ENCODE results near the gene CPA1.

The CPA1 gene

DNA sequence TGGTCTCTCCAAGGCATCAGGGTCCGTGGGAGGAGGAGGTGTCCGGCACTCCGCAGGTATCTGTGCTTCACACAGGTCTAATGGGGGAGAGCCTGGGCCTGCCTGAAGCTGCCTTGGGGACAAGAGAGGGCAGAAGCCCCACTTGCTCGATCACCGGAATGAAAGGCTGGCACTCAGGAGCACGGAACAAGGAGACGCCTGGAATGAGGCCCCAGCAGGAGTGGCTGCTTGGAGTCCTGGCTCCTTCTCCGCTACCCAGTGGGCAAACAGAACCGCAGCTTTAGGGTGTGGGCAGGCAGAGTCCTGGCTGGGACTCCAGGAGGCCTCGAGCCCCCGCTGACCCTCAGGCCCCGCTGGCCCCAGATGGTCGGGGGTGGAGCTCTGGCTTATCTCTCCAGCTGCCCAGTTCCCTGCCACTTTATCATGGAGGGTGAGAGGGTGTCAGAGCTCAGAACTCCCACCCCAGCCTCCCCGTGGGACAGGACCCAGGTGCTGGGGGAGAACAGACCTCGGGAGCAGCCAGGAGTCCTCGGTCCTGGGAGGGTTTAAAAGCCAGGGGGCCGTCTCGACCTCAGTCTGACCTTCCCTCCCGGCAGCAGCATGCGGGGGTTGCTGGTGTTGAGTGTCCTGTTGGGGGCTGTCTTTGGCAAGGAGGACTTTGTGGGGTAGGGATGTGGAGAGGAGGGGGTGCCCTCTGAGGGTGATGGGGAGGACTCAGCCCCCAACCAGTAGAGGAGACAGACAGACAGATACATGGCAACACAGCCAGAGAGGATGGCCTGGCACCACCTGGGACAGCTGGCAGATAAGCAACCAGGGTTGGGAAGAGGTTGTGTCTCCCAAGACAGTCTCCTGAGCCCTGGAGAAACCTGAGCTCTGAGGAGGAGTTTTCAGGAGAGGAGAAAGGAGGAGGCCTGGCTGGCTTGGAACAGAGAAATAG is at the start of gene CPA1:
Gene CPA1, plus strand, starts transcription at position 574 of the 940 bp plus-strand sequence. Its CDS starts 27 bp downstream, at position 601.
- DNase-seq, result no peak

DNA sequence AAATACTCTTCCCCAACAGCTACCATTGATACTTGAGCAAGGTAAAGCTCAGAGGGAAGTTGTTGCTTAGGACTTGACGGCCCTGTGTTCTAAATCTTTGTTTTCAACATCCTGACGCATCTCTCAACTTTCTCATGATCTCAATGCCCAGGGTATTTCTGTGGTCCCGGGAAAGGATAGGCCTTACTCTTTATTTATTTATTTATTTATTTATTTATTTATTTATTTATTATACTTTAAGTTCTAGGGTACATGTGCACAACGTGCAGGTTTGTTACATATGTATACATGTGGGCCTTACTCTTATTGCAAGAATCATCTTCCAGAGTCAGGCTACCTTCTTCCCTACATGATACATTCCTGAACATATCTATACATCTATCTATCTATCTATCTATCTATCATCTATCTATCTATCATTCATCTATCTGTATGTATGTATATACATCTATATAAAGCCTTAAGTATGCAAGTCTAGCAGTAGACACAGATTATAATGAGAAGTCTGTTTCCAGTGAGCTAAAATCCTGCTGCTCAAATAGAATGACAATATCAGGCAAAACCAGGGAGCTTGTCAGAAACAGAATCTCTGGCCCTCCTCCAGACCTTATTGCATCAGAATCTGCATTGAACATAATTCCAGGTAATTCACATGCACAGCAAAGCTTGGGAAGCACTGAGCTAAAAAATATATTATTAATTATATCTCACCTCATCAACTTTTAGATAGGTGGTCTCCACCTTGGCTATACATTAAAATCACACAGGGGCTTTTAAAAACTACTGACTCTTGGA is 47.8 kb upstream of the CPA1 start:
- DNase-seq, result no peak

DNA sequence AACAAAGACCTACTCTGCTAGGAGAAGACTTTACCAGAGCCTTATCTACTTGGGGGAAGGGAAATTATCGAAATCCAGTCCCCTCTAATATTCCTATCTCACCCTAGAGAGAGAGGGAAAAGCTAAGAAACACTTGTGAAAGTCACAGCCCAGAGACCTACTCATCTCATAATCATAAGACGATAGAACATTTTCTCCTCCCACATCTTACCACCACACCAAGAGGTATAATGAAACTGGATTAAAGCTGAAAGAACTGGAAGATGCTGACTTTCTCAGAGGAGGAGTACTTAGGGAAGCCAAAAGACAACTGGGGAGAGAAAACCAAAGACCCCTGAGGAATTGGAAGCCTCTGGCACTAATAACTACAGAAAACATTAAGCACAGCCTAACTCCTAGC is 46.5 kb upstream of the CPA1 start:
- DNase-seq, result no peak

DNA sequence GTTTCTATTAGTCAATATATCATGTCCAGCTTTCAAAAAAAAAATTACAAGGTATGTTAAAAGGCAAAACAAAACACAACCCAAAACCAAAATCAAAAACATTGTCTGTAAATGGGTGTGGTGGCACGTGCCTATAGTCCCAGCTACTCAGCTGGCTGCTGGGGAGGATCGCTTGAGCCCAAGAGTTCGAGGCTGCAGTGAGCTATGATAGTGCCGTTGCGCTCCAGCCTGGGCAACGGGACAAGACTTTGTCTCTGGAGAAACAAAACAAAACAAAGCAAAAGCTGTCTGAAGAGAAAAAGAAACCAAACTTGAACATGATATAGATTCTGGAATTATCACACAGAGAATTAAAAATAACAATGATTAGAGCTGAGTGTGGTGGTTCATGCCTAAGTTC is 46.0 kb upstream of the CPA1 start:
- no peak for DNase-seq

DNA sequence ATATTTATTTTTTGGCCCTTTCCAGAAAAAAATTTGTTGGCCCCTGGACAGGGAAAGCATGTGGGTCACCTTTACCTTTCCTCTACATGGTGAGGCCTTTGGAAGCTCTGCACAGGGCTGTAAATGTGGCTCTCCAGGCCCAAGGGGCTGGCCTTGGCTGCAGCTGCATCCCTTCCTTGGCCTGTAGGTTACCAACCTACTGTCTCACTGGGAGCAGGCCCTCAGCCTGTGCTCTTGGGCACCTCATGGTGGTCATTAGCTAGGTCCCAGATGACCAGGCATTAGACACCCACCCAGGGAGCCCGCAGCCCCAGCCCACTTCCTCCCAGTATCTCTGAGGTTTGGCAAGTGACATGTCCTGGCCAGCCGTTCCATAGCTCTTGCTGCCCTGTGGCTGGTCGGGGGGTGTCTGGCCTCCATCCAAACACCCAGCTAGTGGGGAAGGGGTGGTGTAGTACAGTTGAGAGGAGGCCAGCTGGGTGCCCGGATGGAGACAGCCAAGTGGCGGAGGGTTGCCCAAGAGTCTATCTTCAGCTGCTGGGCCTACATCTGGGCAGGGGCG is 42.8 kb upstream of the CPA1 start:
- no peak for DNase-seq

DNA sequence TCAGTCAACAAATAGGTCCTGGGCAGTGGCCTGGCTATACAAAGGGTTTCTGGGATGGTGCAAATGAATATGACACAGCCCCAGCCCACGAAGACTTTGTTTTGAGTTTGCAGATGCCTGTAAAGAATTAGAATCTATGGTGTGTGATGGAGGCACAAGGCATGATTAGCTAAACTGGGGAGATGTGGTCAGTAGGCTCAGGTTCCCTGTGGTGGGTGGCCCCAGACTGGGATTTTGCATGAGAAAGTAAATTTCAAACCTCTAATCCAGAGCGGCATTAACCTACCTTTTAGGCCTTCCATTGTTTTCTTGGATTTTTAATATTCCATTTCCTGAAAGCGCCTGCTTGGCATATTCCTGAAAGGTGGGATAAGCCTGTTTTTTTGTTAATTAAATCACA is 42.1 kb upstream of the CPA1 start:
- DNase-seq, result no peak

DNA sequence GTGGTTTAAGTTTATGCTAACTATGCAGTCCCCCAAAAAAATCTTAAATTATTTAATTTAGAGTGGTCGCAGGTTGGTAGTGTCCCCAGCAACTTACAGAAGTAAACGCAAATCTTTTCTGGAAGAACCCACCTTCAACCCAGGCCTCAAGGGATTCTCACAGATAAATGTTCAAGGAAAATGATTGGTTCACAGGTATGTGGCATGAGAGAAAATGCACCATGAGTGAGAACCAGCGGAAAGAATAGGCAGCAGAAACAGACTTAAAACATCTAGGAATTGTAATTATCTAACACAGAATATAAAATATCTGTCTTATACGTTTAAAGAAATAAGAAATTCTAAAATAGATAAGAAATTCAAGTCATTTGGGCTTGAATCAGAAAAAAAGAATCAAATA is 38.4 kb upstream of the CPA1 start:
- no peak for DNase-seq

DNA sequence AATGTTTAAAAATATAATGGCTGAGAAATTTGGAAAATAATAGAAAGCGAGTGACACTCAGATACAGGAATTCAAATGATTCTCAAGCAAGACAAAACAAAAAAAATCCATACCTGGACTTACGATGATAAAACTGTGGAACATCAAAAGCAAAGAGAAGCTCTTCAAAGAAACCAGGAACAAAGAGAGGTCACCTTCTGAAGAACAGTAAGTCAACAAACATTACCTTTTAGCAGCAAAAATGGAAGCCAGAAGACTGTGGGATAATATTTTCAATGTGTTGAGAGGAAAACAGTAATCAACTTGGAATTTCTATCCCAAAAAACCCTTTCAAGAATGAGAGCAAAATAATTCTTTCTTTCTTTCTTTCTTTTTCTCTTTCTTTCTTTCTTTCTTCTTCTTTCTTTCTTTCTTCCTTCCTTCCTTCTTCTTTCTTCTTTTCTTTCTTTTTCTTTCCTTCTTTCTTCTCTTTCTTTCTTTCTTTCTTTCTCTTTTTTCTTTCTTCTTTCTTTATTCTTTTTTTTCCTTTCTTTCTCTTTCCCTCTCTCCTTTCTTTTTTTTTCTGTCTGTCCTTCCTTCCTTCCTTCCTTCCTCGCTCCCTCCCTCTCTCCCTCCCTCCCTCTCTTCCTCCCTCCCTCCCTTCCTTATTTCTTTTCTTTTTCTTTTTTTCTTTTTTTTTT is 37.5 kb upstream of the CPA1 start:
- DNase-seq, result no peak

DNA sequence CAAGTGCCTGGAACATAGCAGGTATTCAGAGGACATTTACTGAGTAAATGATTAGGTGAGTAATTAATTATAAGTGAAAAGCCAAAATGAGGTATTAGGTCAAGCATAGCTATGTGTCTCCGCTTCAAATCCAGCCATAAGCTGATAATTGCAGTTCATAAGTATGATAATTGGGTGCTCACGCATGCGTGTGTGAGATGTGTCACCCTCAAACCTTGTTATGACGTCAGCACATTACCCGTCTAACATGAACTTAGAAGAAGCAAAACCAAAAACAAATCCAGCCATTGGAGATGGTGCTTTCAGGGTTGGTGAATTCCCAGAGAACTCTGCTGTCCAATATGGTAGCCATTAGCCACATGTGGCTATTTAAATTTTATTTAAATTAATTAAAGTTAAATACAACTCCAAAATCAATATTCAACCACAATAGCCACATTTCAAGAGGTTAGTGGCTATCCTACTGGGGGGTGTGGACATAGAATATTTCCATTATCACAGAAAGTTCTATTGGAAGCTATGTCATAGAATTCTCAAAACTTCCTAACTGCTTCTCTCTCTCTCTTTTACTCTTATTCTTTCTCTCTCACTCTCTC is 35.9 kb upstream of the CPA1 start, which contains the start of gene CPA5:
Gene CPA5, plus strand, starts transcription at position 546 of the 596 bp plus-strand sequence. CDS start 1,670 bp downstream, outside the sequence.
- no peak for DNase-seq

DNA sequence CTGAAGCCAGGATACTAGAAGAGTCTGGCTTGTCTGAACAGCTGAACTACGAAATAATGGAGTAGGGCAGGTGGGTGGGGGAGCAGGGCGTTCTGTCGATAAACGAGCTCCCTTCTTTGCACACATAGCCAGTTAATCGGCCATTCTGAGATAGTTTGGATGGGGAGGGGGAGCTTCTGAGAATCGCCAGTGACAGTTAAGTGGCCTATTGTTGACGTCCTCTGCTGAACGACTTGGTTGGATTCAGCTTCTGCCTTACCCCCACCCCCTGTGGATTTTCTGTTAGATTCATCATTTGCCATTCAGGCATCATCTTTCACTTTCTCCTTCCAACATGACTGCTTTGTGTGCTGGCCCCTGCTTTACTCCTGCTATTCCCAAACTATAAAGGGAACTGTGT is 35.2 kb upstream of the CPA1 start:
- no peak for DNase-seq

DNA sequence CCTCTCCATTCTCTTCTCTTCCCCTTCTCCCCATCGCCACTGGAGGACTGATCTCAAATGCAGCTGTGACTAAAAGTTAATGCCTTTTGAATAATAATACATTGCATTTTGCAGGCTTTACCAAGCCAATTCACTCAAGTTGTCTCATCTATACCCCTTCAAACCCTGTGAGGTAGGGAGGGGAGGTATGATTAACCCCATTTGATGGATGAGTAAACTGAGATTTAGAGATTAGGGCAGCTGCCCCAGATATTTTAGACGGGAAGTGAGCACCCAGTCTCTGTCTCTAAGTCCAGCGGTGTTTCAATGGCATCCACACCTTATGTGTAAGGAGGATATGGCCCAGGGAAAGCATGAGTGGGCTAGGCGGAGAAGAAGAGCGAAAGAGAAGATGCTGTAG is 34.6 kb upstream of the CPA1 start:
- DNase-seq, result no peak

DNA sequence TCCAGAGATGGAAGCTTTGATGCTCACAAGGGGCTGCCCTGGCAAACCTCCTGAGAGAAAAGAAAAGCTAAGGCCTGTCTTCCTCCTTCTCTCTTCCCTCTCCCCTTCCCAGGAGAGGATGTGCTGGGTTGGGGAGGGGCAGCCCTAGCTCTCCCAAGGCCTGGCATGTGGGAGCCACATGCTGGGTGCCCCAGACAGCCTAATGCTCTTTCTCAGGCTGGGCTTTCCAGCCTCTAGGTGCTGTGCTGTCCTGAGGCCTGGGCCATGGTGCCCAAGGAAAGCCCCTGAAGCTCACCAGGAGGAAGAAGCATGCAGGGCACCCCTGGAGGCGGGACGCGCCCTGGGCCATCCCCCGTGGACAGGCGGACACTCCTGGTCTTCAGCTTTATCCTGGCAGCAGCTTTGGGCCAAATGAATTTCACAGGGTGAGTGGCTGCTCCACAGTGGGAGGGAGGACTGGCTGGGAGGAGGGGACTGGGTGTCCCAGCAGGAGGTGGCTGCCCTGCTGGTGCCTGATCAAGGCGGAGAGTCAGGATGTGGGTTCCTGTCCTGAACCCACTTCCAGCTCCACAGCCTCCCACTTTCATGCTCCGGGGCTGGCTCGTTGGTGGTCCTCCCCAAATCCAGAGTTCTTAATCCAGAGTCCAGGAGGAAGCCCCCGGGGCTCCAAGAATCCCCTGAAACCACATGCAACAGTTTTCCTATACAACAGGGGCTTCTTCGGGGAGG is 34.0 kb upstream of the CPA1 start:
- no peak for DNase-seq

DNA sequence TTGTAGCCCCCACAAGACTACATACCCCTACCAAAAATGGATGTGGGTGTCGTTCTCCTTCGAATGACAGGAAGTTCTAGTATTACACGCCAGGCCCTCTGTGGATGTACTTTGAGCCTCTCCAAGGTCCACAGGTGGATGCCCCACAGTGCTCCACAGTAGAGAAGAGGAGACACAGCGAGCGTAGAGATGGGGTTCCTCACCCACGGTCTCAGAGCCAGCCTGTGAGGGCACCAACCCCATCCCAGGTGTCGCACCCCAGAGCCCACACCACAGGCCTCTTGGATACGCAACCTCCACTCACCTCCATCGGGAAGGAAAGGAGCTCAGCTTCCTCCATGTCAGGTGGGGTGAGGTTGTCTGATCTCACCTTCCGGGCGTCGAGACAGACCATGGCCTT is 33.4 kb upstream of the CPA1 start:
- no peak for DNase-seq

DNA sequence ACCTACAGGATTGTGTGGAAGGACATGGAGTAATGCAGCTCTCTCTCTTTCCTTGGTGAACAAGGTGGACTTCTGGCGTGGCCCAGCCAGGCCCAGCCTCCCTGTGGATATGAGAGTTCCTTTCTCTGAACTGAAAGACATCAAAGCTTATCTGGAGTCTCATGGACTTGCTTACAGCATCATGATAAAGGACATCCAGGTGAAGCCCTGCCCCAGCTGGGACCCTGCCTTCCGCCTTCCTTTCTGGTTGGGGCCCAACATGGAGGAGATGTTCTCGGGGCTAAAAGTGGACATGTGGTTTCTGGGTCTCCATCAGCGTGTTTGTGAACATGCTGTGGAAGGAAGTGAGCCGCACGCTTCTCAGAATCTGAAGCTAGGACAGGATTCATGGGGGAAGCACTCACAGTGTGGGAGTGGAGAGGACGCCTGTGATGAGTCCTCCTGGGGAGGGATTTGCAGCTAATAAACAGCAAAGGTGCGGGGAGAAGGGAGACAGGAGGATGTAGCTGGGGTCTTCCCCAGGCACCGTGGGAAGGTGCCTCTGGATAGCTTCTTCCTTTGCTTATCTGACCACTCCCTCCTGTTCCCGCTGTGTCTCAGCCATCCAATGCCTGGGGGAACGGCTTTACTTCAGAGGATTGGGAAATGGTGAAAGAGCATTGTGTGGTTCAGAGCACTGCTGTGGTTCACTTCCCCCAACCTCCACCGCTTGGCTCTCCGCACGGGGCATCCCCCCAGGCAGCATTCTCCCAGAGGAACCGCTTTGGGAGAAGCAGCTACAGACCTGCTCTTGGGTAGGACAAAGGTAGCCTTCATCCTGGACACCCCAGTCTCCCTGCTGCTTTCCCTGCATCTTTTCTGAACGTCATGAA is 30.1 kb upstream of the CPA1 start:
- peak; percentile 10 for DNase-seq

DNA sequence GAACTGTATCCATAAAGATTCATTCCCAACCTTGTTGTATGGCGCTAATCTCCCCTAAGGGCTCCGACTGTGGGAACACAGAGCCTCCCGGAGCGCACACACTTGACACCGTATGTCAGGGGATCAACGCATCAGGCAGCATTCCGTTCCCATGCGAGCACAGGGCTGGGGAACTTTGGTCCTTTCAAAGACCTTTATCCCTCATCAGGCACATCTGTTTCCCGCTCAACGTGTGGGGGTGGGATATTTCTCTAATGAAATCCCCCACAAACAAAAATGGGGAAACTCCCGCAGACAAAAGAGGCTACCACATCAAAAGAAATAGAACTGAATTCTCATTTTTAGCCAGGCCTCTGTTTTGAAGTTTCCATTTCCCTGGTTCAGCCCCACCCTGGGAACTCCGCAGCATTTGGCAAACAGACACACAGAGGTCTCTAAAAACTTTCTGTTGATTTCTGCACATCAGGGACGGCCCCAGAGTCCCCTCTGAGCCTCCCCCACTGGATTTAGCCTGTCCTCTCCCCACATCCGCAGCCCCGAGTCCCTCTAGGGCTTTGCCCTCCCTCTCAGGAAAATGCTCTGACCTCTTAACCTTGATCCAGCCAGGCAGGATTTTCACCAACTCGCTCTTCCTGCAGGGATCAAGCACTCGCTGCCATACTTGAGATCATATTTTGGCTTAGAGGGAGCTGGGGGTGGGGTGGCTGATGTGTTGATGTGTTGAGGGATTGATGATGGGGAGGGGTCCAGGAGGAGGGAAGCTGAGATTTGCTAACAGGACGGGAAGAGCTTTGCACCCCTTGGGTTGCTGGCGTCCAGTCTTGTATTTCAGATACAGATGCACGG is 29.1 kb upstream of the CPA1 start:
- no peak for DNase-seq

DNA sequence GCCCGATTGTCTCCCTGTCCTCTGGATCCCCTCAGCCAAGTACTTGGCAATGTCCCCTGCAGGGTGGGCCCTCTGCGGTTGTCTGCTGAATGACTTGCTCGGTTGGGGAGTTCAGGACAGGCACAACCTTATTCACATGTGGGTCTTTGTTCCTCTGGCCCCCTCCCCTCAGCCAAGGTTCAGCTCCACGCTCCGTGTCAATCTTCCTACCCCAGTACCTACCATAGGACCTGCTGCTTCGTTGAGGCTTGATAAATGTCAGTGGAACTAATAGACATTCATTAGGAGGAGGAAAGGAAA is 28.6 kb upstream of the CPA1 start:
- DNase-seq, result no peak

DNA sequence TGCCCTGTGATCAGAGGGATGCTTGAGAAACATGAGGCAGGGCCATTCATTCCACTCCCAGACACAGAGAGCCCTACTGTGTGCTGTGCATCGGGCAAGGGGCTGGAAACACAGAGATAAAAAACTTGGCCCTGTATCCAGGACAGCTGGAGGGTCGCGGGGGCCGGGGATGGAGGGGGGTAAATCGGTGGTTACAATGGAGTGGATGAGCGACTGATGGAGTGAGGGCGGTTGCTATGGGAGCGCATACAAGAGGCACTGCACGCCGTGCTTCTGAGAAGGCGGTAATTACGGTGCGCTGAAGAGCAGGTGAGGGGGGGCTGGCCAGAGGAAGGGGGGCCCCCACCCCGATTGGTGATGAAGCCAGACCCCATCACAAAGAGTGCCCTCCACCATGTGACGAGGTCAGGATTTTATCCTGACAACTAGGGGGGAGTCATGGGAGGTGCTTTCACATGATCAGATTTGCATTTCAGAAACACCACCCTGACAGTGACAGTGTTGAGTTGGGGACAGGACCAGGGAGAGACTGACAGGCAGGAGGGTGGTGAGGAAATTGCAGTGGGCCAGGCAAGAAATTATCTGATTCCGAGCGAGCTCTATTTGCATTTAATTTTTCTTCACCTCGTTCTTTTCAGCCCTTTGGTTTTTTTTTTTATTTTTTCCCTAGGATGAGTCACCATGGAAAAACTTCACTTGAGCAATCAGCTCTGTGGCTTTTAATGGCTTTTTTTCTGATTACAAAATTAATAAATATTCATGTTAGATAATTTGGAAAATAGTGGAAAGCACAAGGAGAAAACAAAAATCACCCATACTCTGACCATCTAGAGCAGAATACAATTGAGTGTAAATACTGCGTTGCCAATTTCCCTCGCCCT is 27.9 kb upstream of the CPA1 start:
- DNase-seq, result peak; percentile 6

DNA sequence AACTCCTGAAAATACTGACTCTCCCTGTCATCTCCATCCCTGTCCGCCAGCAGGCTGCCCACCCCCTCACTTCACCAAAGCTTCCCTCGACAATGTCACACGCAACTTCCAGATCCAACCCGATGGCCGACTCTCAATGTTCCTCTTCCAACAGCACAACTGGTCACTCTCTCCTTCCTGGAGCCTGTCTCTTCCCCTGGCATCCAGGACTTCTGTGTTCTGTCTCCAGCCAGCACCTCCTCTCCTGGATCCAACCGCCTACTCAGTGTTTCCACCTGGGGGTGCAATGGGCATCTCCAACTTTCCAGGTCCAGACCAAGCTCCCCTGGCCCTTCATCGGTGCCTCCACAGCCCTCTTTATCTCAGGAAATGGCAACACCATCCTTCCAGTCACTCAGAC is 27.1 kb upstream of the CPA1 start:
- no peak for DNase-seq

All from inflammatory macrophage treated with lipopolysaccharide for 4 hours (primary cell).